Vagina (tissue), 2 donors: ENCODE measurements around the gene AGBL1. TPM values are rescaled to one million over a fixed set of nuclear protein-coding genes. Genes with fewer than 3 reads are reported as not detected.

Source experiments
- DNase-seq, 2 donors: peaks; one replicate each; pipeline ENCODE4 v3.0.0-alpha.2; 2017; ENCODE audit errors: extremely low spot score in 2 of 2
- H3K27ac ChIP-seq: fragments of 200-600 bp; sonication (generic); one replicate; pipeline ENCODE4 v1.5.1; 2019
- H3K27me3 ChIP-seq: fragments of 200-600 bp; sonication (generic); one replicate; pipeline ENCODE4 v1.5.1; 2019
- H3K36me3 ChIP-seq, 2 donors: fragments of 200-600 bp; sonication (generic); one replicate each; pipeline ENCODE4 v1.5.1; 2017 to 2019
- H3K4me1 ChIP-seq: fragments of 200-600 bp; sonication (generic); one replicate; pipeline ENCODE4 v1.5.1; 2019
- H3K4me3 ChIP-seq, 2 donors: fragments of 200-600 bp; sonication (generic); 1 replicate in 1 of 2; 2 replicates in 1 of 2; pipeline ENCODE4 v1.5.1; 2016 to 2019
- H3K9me3 ChIP-seq: fragments of 200-600 bp; sonication (generic); one replicate; pipeline ENCODE4 v1.5.1; 2019
- POLR2A ChIP-seq, 2 donors: fragments of 450-650 bp; IDR thresholded peaks; one replicate each; pipeline ENCODE4 v1.6.1; 2017; ENCODE audit warnings: antibody characterized with exemption in 2 of 2, mild to moderate bottlenecking in 2 of 2, moderate library complexity in 2 of 2
- POLR2AphosphoS5 ChIP-seq, 2 donors: sonication (generic); formaldehyde crosslinking; IDR thresholded peaks; one replicate each; pipeline ENCODE4 v1.9.0; 2017; ENCODE audit warnings: antibody characterized with exemption in 2 of 2, mild to moderate bottlenecking in 2 of 2, low read depth in 1 of 2; ENCODE audit not compliant: insufficient read depth in 1 of 2
- intact Hi-C: fragments of 100-400 bp; cut with DNase I; formaldehyde crosslinking; loops from one replicate; pipeline ENCODE4 v1.15.1; 2023
- total RNA-seq: library from RNA; depleted of rRNA; stranded (reverse); fragments of >200 nt; gene quantifications from one replicate; pipeline ENCODE4 v1.2.3, GENCODE V29; 2016
- TF ChIP-seq, protein P1 (sequence below), 3 experiments: fragments of 450-650 bp in 2 of 3; fragments of 200-600 bp in 1 of 3; sonication (generic) in 1 of 3; IDR thresholded peaks; one replicate each; pipeline ENCODE4 v1.5.1; 2017 to 2019; ENCODE audit warnings: antibody characterized with exemption in 3 of 3, mild to moderate bottlenecking in 2 of 3, moderate library complexity in 2 of 3

Gene AGBL1
- total RNA-seq, 1 donor from 2014 or later, result not detected

DNA sequence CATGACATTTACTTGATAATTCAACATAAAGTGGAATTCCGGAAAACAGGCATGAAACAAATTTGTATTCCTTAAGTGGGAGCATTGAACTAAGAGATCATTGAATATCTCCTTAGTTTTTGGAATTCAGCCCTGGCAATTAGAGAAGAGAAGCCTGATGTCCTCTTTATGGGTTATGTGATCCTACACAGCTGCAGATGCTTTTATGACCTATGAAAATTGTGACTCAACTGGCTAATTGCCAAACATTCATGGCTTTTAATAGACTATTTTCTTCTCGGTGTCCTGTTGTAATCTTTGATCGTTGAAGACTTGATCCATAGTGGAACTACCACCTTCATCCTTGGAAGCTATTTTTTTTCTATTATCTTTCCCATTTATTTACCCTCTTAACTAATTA, 46.1 kb downstream of the AGBL1 start:
- TF ChIP-seq POLR2AphosphoS5 (IDR thresholded peaks at IDR 0.05; ENCODE audit: insufficient read depth in 1 of 2, low read depth in 1 of 2) (no peak), POLR2A (IDR thresholded peaks at IDR 0.05) (no peak)
- TF ChIP-seq, protein P1, sequence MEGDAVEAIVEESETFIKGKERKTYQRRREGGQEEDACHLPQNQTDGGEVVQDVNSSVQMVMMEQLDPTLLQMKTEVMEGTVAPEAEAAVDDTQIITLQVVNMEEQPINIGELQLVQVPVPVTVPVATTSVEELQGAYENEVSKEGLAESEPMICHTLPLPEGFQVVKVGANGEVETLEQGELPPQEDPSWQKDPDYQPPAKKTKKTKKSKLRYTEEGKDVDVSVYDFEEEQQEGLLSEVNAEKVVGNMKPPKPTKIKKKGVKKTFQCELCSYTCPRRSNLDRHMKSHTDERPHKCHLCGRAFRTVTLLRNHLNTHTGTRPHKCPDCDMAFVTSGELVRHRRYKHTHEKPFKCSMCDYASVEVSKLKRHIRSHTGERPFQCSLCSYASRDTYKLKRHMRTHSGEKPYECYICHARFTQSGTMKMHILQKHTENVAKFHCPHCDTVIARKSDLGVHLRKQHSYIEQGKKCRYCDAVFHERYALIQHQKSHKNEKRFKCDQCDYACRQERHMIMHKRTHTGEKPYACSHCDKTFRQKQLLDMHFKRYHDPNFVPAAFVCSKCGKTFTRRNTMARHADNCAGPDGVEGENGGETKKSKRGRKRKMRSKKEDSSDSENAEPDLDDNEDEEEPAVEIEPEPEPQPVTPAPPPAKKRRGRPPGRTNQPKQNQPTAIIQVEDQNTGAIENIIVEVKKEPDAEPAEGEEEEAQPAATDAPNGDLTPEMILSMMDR (IDR thresholded peaks at IDR 0.05), result no peak
- Histone ChIP-seq H3K4me1 (no peaks in the 10 kb centered on the region), H3K36me3 (no peaks in the 10 kb centered on the region), H3K4me3 (no peak overlapping the region), H3K27ac (no peak overlapping the region), H3K9me3 (no peaks in the 10 kb centered on the region), H3K27me3 (no peaks in the 10 kb centered on the region)
- no peak for DNase-seq
- intact Hi-C loops, result no loop called here

DNA sequence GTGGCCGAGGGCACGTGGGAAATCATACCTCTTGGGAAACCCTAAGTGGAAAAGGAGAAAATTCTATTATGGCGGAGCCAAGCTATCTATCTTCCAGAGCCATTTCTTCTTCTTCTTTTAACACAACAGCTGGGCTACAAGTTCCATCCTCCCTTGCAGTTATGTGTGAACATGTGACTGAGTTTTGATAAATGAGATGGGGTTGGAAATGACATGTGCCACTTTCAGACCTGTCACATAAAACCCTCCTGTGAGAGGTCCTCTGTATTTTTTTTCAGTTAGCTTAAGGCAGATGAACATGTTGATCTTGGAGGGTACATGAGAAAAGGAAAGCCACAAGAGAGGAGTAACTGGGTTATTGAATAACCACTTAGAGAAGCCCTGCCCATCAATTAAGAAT, 47.9 kb downstream of the AGBL1 start:
- Histone ChIP-seq H3K4me1 (no peaks in the 10 kb centered on the region), H3K27me3 (no peaks in the 10 kb centered on the region), H3K9me3 (no peaks in the 10 kb centered on the region), H3K4me3 (no peak overlapping the region), H3K36me3 (no peaks in the 10 kb centered on the region), H3K27ac (no peak overlapping the region)
- intact Hi-C loops, result no loop called here
- TF ChIP-seq POLR2AphosphoS5 (IDR thresholded peaks at IDR 0.05; ENCODE audit: insufficient read depth in 1 of 2, low read depth in 1 of 2) (no peak), POLR2A (IDR thresholded peaks at IDR 0.05) (no peak)
- TF ChIP-seq, protein P1 (IDR thresholded peaks at IDR 0.05), result no peak
- no peak for DNase-seq

DNA sequence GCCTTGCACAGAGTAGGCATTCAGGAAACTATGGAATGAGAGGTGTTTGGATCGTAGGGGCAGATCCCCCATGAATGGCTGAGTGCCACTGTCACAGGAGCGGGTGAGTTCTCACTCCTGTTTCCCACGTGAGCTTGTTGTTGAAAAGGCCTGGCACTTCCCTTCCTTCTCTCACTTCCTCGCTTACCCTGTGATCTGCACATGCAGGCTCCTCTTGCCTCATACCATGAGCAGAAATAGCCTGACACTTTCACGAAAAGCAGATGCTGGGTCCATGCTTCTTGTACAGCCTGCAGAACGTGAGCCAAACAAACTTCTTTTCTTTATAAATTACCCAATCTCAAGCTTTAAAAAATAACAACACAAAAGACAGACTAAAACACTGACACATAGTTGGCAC, 55.4 kb downstream of the AGBL1 start:
- DNase-seq, result no peak
- intact Hi-C loops, result no loop called here
- H3K9me3 ChIP-seq, result no peaks in the 10 kb centered on the region
- H3K4me1 ChIP-seq, result no peaks in the 10 kb centered on the region
- no peak overlapping the region for H3K27ac ChIP-seq
- TF ChIP-seq POLR2AphosphoS5 (IDR thresholded peaks at IDR 0.05; ENCODE audit: insufficient read depth in 1 of 2, low read depth in 1 of 2) (no peak), POLR2A (IDR thresholded peaks at IDR 0.05) (no peak)
- TF ChIP-seq, protein P1 (IDR thresholded peaks at IDR 0.05), result no peak
- no peaks in the 10 kb centered on the region for H3K27me3 ChIP-seq
- no peak overlapping the region for H3K4me3 ChIP-seq
- H3K36me3 ChIP-seq, result no peaks in the 10 kb centered on the region

DNA sequence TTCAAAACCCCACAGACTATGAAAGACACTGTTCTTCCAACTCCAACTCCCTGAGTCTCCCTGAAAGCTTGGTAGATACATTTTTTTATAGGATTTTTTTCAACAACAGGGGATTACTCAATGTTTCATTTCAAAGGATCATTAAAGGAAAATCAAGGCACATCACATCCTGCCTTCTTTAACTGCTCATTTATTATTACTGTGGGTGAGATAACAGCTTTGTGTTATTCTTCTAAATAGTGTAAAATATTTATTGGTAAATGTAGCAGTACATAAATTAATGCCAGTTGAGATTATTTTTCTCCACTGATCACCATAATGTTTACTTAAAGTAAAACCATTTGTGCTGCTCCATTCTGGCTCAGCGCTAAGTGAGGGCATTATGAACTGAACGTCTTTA, 57.2 kb downstream of the AGBL1 start:
- Histone ChIP-seq H3K4me1 (no peaks in the 10 kb centered on the region), H3K4me3 (no peak overlapping the region), H3K36me3 (no peaks in the 10 kb centered on the region), H3K27ac (no peak overlapping the region), H3K9me3 (no peaks in the 10 kb centered on the region), H3K27me3 (no peaks in the 10 kb centered on the region)
- intact Hi-C loops, result no loop called here
- no peak for DNase-seq
- TF ChIP-seq, protein P1 (IDR thresholded peaks at IDR 0.05), result no peak

DNA sequence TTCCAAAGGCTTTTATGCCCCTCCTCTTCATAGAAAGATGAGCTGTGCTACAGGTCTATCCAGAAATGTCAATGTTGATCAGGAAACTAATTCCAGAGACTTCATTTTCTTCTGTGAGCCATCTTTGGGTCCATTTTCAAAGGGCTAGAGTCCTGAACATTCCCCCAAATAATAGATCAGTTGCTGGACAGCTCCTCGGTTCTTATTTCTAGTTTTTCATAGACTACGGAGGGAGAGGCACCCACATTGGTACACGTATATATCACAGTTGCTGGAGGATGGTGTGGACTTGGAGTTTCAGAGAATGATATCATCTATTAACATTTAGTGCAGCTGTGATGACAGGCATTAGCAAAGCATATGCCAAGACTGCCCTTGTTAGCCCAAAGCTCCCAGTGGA, 59.1 kb downstream of the AGBL1 start:
- DNase-seq, result no peak
- Histone ChIP-seq H3K27ac (no peak overlapping the region), H3K4me3 (no peak overlapping the region), H3K27me3 (no peaks in the 10 kb centered on the region), H3K4me1 (no peaks in the 10 kb centered on the region), H3K9me3 (no peaks in the 10 kb centered on the region), H3K36me3 (no peaks in the 10 kb centered on the region)
- intact Hi-C loops, result no loop called here
- TF ChIP-seq, protein P1 (IDR thresholded peaks at IDR 0.05), result no peak
- TF ChIP-seq POLR2AphosphoS5 (IDR thresholded peaks at IDR 0.05; ENCODE audit: insufficient read depth in 1 of 2, low read depth in 1 of 2) (no peak), POLR2A (IDR thresholded peaks at IDR 0.05) (no peak)
